ENCODE results near the gene NEK10.

GRCh38 chr3:27319304-27319703 is 49.9 kb downstream of the NEK10 start:
- TF ChIP-seq POLR2A (IDR thresholded peaks at IDR 0.05), result no peak
- TF ChIP-seq, protein P1, sequence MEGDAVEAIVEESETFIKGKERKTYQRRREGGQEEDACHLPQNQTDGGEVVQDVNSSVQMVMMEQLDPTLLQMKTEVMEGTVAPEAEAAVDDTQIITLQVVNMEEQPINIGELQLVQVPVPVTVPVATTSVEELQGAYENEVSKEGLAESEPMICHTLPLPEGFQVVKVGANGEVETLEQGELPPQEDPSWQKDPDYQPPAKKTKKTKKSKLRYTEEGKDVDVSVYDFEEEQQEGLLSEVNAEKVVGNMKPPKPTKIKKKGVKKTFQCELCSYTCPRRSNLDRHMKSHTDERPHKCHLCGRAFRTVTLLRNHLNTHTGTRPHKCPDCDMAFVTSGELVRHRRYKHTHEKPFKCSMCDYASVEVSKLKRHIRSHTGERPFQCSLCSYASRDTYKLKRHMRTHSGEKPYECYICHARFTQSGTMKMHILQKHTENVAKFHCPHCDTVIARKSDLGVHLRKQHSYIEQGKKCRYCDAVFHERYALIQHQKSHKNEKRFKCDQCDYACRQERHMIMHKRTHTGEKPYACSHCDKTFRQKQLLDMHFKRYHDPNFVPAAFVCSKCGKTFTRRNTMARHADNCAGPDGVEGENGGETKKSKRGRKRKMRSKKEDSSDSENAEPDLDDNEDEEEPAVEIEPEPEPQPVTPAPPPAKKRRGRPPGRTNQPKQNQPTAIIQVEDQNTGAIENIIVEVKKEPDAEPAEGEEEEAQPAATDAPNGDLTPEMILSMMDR (IDR thresholded peaks at IDR 0.05), result no peak

Data from adrenal gland (tissue), 5 donors.